ENCODE measurements around the gene PTPRG.

Gene PTPRG

DNA sequence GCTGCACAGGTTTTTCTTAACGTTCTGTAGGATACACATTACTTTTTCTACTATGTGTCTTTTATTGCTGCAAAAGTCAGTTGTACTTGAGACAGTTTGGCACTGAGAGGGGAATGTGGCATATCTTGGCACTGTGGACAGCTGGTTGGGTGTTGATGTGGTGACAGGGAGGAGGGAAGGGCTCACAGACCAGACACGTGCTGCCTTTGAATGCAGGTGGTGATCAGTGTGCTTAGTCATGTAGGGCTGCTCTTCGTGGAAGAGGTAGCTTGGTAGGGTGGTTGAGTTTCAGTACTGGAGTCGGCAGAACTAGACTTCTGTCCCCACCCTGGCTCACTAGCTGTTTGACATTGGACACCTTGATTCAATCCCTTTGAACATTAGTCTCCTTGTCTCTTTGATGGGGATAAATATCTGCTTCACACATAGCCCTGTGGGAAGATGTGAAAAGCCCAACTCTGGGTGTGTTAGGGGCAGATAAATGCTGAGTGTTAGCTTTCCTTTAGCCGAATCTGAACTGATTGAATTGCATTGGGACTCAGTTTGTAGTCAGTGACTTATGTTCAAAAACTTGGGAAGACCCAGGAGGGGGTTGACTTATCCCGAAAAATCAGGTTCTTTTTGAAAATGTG, 108.4 kb downstream of the PTPRG start:
- TF ChIP-seq, protein P1, sequence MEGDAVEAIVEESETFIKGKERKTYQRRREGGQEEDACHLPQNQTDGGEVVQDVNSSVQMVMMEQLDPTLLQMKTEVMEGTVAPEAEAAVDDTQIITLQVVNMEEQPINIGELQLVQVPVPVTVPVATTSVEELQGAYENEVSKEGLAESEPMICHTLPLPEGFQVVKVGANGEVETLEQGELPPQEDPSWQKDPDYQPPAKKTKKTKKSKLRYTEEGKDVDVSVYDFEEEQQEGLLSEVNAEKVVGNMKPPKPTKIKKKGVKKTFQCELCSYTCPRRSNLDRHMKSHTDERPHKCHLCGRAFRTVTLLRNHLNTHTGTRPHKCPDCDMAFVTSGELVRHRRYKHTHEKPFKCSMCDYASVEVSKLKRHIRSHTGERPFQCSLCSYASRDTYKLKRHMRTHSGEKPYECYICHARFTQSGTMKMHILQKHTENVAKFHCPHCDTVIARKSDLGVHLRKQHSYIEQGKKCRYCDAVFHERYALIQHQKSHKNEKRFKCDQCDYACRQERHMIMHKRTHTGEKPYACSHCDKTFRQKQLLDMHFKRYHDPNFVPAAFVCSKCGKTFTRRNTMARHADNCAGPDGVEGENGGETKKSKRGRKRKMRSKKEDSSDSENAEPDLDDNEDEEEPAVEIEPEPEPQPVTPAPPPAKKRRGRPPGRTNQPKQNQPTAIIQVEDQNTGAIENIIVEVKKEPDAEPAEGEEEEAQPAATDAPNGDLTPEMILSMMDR (IDR thresholded peaks at IDR 0.05; ENCODE audit: low read depth, low read length, missing control alignments) = no peak
- H3K4me3 ChIP-seq (replicated peaks; ENCODE audit: low read depth, low read length) = no peak overlapping the region
- no peak for DNase-seq (ENCODE audit: extremely low read depth, low read depth)

- DNase-seq (ENCODE audit: extremely low read depth, low read depth) = no peak
- TF ChIP-seq, protein P1 (IDR thresholded peaks at IDR 0.05; ENCODE audit: low read depth, low read length, missing control alignments) = no peak
- H3K4me3 ChIP-seq (replicated peaks; ENCODE audit: low read depth, low read length) = no peak overlapping the region
Measured at GRCh38 chr3:61673651-61674050, 112.3 kb downstream of the PTPRG start.

GRCh38 chr3:61674596-61674995, 113.2 kb downstream of the PTPRG start:
- H3K4me3 ChIP-seq (replicated peaks; ENCODE audit: low read depth, low read length) = no peak overlapping the region
- TF ChIP-seq, protein P1 (IDR thresholded peaks at IDR 0.05; ENCODE audit: low read depth, low read length, missing control alignments) = no peak
- DNase-seq (ENCODE audit: extremely low read depth, low read depth) = no peak

GRCh38 chr3:61679026-61679425, 117.7 kb downstream of the PTPRG start:
- DNase-seq (ENCODE audit: extremely low read depth, low read depth) = no peak
- TF ChIP-seq, protein P1 (IDR thresholded peaks at IDR 0.05; ENCODE audit: low read depth, low read length, missing control alignments) = no peak
- no peak overlapping the region for H3K4me3 ChIP-seq (replicated peaks; ENCODE audit: low read depth, low read length)

GRCh38 chr3:61680617-61681016, 119.2 kb downstream of the PTPRG start:
- H3K4me3 ChIP-seq (replicated peaks; ENCODE audit: low read depth, low read length) = no peak overlapping the region
- no peak for DNase-seq (ENCODE audit: extremely low read depth, low read depth)
- TF ChIP-seq, protein P1 (IDR thresholded peaks at IDR 0.05; ENCODE audit: low read depth, low read length, missing control alignments) = no peak

GRCh38 chr3:61681636-61682035, 120.3 kb downstream of the PTPRG start:
- no peak for DNase-seq (ENCODE audit: extremely low read depth, low read depth)
- no peak overlapping the region for H3K4me3 ChIP-seq (replicated peaks; ENCODE audit: low read depth, low read length)
- TF ChIP-seq, protein P1 (IDR thresholded peaks at IDR 0.05; ENCODE audit: low read depth, low read length, missing control alignments) = no peak
